Uterus (tissue), 2 donors: Measurements from ENCODE around the gene UGGT2.

Source experiments
- POLR2A ChIP-seq, 2 donors: fragments of 450-650 bp; IDR thresholded peaks; one replicate each; pipeline ENCODE4 v1.6.1; 2016; ENCODE audit warnings: antibody characterized with exemption in 2 of 2, mild to moderate bottlenecking in 1 of 2, moderate library complexity in 1 of 2
- TF ChIP-seq, protein P1 (sequence below), 4 experiments: fragments of 200-600 bp in 2 of 4; fragments of 450-650 bp in 2 of 4; sonication (generic) in 2 of 4; IDR thresholded peaks; one replicate each; pipeline ENCODE4 v1.5.1; 2016 to 2019; ENCODE audit warnings: antibody characterized with exemption in 4 of 4, mild to moderate bottlenecking in 2 of 4, moderate library complexity in 1 of 4

DNA sequence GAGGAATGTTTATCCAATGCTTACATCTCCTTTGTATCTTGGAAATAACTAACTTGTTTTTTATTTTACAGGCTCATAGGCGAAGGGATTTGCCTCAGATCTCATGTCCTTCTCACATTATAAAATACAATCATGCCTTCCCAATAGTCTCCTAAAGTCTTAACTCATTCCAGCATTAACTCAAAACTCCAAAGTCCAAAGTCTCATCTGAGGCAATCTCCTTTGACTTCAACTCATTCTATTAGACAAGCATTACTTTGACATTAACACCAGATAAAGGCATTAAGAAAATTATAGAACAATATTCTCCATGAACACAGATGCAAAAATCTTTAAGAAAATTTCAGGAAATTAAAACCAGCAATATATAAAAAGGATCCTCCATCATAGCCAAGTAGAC lies 238.7 kb downstream of the UGGT2 start:
- TF ChIP-seq, protein P1, sequence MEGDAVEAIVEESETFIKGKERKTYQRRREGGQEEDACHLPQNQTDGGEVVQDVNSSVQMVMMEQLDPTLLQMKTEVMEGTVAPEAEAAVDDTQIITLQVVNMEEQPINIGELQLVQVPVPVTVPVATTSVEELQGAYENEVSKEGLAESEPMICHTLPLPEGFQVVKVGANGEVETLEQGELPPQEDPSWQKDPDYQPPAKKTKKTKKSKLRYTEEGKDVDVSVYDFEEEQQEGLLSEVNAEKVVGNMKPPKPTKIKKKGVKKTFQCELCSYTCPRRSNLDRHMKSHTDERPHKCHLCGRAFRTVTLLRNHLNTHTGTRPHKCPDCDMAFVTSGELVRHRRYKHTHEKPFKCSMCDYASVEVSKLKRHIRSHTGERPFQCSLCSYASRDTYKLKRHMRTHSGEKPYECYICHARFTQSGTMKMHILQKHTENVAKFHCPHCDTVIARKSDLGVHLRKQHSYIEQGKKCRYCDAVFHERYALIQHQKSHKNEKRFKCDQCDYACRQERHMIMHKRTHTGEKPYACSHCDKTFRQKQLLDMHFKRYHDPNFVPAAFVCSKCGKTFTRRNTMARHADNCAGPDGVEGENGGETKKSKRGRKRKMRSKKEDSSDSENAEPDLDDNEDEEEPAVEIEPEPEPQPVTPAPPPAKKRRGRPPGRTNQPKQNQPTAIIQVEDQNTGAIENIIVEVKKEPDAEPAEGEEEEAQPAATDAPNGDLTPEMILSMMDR (IDR thresholded peaks at IDR 0.05) = no peak
- no peak for TF ChIP-seq POLR2A (IDR thresholded peaks at IDR 0.05)
